ENCODE data around the gene DLG2.
"Not testable (repeated sequence)": the region's sequence is repeated elsewhere in the genome, so short reads cannot be mapped to it uniquely, and the experiment has no call there.

Gene DLG2

DNA sequence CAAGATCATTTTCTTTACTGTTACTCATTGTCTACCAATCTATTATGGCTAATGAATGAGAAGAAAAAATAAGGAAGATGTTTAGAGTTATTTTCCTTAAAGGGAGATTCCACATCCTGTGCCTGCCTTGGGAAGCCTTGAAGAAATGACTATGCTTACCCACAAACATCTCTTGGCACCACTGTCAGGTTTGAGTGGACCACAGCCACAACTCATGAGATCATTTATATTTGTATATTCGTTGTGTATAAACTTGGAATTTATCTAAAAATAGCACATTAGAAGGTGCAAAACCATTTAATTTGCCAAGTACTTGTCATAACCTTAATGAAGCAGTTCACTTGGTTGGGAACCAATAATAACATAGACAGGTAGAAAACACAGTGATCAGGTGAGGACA is 740.8 kb downstream of the DLG2 start:
- FAIRE-seq, result no peak

DNA sequence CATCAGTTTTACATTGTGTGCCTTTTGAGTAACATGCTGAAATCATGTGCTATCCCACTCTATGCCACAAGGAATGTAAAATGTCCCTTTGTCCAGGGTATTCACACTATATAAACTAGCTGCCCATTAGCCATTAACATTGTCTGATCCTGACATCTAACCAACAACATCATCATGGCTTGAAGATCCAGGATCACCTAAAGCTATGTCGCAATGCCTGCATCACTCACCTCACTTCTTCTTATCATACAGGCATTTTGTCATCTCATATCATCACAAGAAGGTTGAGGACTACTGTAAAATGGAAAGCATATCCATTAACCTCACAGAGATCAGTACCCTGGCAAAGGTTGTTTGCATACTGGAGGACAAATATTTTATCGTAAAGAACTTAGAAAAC is 742.3 kb downstream of the DLG2 start:
- FAIRE-seq, result no peak

DNA sequence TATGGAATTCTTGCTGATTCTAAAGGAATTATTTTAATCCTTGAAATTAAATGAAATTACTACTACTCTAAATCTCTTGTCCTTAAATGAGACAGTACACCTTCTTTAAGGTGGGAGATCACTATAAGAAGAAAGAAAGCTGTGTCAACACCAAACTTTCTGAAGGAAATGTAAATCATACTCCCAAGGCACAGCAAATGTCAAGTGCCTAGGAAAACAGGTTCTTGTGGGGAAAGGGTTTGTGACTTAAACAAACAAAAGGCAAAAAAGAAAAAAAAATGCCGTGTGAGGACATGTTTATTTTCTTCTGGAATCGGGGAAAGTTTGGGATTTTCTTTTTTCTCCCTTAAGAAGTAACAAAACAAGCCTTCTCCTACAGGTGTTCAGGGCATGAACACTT is 745.1 kb downstream of the DLG2 start:
- no peak for FAIRE-seq

DNA sequence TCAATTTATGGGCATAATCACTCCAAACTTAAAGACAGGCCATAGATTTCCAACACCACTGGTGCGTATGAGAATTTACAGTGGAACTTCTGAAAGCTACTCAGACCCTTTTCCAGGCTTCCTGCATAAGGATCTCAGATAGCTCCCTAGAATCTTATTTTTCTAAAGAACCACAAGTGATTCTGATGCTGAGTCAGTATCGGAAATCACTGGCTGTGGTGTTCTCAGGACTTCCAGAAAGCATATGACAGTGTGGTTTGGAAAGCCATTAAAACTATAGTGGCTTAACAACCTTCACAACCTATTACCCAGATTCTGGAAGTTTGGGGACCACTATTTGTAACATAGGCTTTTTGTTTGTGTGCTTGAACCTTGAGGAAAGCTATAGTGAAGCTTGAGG is 756.0 kb downstream of the DLG2 start:
- no peak for FAIRE-seq

DNA sequence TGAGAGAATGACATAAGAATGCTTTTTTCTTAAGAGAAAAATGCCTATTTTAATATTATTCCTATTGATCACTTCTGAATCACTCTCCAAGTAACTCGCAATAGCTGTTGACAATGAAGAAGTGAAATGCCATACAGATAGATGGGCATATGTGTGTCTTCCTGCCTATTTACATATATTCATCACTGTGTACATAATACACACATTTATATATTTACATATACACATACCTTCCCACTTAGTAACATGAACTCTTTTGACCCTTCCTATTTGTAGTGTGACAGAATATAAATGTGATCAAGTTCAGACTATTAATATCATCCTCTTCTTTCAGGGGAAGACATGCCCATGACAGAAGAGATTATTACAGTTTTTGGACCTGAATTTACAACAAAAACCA is 756.7 kb downstream of the DLG2 start:
- FAIRE-seq, result no peak

DNA sequence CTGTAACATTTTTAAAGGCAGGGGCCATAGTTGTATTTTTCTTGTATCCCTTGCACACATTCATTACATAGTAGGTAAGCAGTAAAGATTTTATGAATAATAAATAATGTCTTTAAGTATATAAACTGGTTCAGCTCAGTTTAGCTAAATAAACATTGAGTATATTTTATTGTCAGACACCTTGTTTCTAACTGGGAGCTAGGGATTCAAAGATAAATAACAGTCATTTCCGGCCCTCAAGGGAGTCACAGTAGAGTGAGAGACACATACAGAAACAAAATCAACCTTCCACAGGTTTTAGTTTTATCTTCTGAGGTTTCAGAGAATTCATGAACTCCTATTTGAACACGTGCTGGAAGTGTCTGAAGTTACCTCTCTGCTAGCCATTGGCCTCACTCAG is 760.2 kb downstream of the DLG2 start:
- no peak for FAIRE-seq

DNA sequence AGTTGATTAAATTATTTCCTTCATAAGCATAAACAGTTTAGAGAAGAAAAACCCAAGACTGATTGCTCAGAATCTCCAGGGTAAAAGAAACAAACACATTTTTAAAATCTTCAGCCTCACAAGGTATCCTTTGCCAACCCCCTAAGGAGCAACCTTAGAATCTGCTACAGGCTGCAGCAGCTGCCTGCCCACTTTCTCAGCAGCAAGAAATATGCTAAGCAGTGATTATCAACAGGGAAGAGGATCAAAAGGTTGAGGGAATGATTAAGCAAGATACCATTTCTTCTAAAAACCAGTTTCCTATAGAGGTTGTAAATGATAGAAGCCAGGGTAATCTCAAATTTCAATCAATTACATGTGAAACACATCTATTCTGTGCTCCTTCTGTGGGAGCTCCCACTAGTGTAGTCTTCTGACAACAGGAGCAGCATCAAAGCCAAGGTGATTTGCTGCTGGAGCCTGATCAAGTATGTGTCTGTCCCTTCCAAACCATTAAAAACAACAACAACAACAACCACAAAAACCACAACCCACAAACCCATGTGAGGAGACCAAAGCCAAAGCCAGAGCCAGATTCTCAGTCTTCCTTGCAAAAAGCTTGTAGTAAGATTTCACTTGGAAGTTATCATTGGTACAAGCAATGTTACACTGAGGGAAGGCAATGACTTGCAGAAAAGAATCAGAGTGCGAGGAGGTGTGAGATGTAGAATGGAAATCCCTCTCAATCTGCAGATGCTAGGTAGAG is 761.2 kb downstream of the DLG2 start:
- FAIRE-seq, result no peak

DNA sequence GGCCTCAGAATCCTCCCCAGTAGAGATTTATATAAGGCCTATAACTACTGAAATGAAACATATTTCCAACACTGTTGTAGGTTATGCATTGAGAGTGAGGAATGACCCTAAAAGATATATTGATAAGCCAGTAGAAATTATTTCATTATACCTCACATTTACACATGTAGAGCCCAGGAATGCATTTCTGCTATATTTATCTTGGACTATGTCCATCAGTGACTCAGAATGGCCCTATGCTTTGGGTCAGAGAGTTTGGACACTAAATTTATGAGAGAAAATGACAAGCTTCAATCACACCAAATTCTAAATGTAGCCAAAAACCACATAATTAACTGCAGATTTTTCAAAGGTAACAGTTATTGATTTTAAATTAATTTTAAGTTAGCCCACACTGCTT is 761.9 kb downstream of the DLG2 start:
- no peak for FAIRE-seq

DNA sequence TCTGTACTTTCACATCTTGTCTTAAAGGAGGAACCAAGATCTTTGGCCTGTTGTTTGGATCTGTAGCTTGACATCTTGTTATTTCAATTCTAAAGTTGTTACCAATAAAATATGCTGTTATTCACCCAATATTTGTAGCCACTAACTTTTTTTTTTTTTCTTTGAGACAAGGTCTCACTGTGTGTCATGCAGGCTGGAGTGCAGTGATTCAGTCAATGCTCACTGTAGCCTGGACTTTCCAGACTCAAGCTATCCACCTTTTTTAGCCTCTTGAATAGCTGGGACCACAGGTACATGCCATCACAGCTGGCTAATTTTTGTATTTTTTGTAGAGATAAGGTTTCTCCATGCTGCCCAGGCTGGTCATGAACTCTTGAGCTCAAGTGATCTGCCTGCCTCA is 769.4 kb downstream of the DLG2 start:
- no peak for FAIRE-seq

DNA sequence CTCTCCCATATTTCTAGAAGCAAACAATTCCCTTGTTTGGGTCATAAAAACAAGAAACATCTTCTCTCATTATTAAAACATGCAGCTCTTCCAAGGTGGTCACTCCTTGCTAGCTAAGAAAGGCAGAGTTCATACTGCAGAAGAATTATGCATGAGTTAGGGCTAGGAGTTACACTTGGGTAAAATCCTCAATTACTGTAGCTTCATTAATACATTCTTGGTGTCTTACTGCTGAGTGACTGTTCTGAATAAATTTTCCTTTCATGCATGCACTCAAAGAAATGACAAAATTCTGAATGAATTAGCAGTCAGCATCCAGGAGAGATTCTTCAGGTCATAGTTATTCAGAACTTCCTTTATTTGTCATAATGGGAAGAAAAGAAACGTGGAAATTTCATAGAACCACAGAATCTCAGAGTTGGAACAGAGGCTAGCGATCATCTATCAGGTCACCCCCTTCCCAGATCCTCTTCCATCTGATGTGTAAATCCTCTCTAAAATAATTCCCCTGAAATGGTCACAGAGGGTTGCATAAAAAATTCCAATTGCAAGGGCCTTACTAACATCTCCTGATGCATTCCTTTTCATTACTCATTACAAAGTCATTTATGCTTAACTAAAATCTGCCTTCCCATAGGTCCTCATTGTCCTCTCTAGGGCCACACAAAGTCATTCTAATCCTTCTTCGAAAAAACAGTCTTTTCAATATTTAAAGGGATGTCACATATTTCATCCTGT is 771.5 kb downstream of the DLG2 start:
- FAIRE-seq, result no peak

DNA sequence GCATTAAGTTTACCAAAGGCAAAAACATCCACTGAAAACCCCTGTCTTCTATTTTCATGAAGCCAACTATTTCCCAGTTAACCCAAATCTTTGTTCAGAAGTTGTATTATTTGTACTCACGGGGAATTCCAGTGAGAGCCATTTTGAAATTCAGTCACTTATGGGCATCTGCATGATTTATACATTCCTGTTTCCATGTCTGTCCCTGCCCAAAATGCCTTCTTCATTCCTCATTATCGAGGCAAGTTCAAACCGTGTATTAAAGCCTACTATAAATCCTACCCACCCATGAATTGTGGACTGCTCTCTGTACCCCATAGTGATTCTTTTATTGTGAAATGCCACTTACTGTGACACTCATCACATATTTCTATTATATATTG is 772.7 kb downstream of the DLG2 start:
- FAIRE-seq, result no peak

DNA sequence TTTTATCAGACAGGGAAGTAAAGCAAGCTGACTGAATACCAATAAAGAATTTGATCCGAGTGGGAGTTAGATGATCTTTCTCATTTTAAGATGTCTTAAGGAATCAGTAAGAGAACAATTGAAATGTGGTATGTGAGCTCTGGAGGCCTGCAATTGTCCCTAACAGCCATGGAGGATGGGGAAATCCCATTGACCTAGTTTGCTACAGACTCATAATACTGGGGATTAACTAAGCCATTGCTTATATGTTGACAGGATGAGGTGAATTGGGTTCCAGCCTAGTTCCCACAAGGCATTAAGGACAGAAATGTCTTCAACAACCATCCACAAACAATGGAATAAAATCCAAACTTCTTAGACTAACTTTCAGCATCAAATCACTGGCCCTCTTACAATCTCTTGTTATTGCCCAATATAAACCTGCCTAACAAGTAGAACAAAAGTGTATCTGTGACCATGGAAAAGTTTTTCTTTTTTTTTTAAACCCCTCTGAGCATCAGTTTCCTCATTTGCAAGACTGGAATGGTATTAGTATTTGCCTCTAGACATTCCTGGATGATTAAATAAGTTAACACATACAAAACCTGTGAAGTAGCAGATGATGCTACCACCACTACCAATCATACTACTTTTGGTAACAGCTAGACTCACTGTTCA is 773.2 kb downstream of the DLG2 start:
- no peak for FAIRE-seq

DNA sequence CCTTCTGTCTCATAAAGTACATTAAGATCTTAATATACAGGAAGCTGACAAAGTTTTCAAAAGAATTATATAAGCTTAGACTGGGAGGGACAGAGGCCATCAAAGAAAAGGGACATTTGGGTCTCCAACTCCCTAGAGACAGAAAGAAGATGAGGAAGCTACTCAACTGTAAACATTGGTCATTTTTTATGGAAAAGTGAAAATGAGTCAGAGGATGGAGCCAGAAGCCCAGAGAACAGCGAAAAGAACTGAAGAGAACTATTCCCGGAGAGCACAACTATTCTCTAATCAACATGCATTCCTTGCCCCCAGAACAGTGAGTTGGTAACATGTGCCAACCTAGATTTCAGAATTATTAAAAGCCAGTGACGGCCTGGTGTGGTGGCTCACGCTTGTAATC is 779.3 kb downstream of the DLG2 start:
- no peak for FAIRE-seq

DNA sequence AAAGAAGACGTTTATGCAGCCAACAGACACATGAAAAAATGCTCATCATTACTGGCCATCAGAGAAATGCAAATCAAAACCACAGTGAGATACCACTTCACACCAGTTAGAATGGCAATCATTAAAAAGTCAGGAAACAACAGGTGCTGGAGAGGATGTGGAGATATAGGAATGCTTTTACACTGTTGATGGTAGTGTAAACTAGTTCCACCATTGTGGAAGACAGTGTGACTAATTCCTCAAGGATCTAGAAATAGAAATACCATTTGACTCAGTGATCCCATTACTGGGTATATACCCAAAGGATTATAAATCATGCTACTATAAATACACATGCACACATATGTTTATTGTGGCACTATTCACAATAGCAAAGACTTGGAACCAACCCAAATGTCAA is 786.9 kb downstream of the DLG2 start:
- not testable (repeated sequence) for FAIRE-seq

DNA sequence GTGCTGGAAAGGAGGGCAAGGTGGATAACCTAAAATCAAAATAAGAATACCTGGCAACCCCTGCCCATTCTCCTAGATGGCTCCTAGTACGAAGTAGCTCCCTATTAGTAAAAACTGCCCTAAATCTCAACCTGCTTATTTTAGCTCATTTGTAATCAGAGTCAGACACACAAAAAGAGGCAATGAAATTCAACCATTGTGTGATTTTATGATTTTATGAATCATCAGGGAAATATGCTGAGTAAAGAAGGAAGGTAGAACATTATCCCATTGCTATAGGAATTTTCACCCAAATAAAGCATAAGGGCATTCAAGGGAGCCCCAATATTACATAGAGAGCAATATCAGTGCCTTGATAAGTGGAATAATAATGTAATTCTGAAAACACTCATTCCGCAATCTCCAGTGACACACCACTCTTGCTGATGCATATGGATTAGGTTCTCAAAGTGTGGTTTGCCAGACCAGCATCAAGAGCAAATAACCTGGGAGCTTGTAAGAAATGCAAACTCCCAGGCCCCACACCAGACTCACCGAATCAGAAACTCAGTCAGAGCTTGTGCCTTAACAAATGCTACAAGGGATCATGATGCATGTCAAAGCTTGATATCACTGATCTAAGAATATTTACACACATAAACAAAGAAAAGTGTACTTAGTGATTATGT is 789.6 kb downstream of the DLG2 start:
- no peak for FAIRE-seq

DNA sequence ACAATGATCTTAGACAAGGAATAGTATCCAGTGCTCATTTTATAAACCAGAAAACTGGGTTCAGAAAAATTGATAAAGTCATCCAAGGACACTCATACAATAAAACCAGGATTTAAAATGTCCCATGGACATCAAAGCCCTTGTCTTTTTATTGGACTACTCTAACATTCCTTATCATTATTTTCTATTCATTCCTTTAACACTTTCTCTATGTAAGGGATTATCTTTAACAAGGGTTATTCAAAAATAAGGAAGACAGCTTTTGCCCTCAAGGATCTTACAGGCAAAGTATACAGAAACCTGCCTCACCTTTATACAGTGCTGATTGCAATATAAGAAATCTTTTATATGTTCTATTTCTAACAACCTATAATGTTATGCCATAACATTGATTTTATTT is 790.8 kb downstream of the DLG2 start:
- no peak for FAIRE-seq

DNA sequence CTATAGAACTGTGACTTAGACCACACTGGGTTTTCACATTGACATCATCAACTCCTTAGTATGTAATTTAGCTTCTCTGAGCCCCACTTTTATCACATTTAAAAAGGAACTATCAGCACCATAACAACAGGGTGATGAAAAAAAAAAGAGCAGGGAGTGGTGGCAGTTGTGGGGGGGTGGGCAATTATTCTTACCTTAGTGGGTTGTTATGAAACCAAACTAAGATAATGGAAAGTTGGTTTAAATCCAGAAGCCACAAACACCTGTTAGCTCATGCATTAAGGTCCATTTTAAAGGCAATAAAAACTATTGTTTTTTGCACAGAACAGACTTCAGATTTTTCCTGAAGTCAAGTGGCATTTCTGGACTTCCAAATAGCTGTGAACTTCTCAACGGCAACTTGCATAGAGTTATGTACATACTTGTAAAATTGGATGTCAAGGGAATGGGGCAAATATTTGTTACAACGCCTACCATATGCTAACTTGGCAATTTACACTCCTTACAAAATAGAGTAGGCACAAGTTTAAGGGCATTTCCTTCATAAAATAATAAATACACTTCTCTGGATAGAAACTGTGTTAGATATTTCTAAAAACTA is 793.6 kb downstream of the DLG2 start:
- FAIRE-seq, result no peak

DNA sequence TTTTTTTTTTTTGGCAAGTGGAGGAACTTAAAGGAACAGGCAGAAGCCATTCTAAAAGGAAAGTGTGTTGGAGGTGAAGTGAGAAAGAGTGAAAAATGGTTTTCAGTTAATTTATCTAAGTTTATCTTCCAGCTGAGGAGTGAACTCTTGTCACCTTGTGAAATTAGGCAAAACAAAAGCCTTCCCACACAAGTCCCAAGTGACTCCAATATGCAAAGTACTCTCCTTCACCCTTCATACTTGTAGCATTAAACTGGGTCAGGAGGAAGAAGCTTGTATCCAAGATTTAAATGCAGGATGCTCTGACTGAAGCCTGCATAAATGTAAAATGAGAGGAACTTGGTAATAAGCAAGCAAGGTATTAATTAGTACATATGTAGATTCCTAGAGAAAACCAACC is 796.8 kb downstream of the DLG2 start:
- FAIRE-seq, result no peak

DNA sequence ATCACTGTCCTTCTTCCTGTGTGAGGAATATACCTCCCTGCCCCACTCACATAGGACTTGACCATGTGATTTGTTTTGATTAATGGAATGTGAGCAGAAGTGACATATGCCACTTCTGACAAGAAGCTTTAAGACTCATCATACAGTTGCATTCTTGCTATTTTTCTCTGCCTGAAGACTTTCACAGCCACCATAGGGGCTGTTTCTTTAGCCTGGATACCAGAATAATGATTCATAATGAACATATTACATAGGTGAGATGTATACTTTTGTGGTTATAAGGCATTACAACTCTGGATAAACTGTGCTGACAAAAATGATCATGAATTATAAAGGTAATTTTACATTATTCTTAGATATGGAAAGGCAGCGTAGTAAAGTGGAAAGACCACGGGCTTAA is 798.0 kb downstream of the DLG2 start:
- FAIRE-seq, result no peak

DNA sequence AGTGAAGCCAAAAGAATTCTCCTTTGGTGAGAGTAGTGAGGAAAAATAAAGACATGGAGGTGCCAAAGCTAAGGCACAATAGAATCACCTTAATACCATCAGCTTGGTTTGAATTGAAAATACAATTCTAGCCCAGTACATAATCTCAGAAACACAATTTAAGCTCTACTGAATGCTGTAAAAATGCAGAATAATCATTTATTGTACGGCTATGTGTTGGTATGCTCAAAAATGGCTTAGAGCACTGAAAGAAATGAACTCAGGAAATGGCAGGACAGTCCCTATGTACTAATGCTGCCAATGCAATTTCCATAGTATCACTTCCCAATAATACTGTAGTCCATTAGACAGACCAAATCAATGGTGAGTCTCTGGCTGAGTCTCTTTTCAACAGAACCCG is 798.5 kb downstream of the DLG2 start:
- FAIRE-seq, result no peak

DNA sequence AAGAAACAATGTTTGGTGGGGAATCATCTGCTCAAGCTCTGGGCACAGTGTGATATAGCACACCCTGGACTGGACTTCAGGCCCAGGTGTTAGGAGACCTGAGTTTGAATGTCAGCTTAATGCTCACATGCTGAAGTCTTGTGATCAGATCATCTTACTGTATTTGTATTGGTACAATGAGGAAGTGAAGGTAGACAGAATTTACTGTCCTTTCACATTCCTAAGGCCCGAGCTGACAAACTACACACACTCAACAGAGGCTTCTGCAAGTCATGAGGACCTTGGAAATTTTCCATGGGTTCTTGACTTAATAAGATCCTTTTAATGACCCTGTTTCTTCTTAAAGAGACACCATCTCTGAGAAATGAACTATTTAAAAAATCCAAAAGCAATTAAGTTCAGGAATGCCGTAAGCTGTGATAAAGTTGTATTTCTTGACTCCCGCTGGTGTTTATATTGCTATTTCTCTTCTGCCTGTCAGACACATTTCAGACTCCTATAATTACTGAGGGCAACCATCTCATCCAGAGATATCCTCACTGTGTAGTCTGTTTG is 802.0 kb downstream of the DLG2 start:
- no peak for FAIRE-seq

DNA sequence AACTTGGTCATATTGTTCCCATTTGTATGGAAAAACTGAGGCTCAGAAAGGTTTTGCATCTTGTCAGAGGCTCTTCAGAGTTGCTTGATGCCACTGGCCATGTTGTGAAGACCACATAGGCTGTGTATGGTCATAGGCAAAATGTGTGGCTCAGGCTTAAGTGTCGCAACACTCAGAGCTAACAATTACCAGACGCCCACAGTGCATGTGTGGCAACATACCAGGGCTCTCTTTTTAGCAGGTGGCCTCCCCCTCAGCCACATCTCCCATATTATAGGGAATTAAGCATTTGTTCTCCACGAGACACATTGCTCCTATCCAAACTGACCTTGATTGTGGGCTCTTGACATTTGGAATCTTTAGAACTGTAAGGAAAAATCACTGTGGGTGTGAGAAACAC is 802.5 kb downstream of the DLG2 start:
- no peak for FAIRE-seq

DNA sequence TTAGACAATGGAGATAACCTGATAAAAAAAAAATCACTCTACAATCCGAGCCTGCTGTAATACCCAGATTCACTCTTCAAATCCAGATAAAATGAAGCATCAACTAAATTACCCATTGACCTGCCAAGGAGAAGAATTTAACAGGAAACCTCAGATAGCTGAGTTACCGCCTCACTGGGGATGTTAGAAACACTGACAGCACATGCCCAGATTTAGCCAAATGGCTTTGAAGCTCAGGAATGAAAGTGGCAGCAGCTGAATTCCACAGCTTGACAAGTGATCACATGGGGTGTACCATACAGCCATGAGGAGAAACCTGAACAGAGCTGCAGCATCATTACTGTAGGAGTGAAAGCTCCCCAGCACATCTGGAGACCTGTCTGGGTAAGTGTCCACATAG is 807.6 kb downstream of the DLG2 start:
- no peak for FAIRE-seq
